ENCODE results near the gene RBM15.
A peak's percentile ranks its signal among the peaks of the same experiment; 100 is the strongest.

RBM15 gene, protein sequence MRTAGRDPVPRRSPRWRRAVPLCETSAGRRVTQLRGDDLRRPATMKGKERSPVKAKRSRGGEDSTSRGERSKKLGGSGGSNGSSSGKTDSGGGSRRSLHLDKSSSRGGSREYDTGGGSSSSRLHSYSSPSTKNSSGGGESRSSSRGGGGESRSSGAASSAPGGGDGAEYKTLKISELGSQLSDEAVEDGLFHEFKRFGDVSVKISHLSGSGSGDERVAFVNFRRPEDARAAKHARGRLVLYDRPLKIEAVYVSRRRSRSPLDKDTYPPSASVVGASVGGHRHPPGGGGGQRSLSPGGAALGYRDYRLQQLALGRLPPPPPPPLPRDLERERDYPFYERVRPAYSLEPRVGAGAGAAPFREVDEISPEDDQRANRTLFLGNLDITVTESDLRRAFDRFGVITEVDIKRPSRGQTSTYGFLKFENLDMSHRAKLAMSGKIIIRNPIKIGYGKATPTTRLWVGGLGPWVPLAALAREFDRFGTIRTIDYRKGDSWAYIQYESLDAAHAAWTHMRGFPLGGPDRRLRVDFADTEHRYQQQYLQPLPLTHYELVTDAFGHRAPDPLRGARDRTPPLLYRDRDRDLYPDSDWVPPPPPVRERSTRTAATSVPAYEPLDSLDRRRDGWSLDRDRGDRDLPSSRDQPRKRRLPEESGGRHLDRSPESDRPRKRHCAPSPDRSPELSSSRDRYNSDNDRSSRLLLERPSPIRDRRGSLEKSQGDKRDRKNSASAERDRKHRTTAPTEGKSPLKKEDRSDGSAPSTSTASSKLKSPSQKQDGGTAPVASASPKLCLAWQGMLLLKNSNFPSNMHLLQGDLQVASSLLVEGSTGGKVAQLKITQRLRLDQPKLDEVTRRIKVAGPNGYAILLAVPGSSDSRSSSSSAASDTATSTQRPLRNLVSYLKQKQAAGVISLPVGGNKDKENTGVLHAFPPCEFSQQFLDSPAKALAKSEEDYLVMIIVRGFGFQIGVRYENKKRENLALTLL

DNA sequence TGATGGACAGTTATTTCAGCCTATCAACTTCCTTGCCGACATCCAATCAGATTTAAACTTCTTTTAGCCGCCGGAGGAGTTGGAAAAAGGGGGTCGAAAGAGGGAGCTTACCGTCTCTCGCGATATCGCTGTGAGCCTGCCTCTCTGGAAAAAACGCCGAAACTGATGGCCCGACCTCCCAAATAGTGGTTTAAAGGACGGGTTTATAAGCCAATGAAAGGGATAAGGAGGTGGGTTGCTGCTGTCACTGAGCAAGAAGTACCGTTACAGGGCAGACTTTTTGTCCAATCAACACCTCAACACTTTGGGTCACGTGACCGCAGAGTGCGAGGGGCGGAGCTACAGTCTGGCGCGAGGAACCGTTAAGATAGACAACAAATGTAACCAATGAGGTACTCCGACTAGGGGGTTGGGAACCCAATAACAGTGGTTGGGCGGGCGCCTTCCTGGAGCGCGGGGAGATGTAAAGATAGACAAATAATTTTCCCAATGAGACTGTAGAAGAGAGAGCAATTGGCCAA is at the start of gene RBM15:
TSS of gene RBM15 (plus strand) at position 492 of the 521 bp plus-strand sequence. CDS start at position 521, 29 bp downstream.
- peak within 1 kb of the TSS; percentile 98 for H3K4me3 ChIP-seq (ENCODE audit: low read length)
- no peak for TF ChIP-seq ZNF274 (IDR thresholded peaks at IDR 0.05; ENCODE audit: low read depth, low read length)

DNA sequence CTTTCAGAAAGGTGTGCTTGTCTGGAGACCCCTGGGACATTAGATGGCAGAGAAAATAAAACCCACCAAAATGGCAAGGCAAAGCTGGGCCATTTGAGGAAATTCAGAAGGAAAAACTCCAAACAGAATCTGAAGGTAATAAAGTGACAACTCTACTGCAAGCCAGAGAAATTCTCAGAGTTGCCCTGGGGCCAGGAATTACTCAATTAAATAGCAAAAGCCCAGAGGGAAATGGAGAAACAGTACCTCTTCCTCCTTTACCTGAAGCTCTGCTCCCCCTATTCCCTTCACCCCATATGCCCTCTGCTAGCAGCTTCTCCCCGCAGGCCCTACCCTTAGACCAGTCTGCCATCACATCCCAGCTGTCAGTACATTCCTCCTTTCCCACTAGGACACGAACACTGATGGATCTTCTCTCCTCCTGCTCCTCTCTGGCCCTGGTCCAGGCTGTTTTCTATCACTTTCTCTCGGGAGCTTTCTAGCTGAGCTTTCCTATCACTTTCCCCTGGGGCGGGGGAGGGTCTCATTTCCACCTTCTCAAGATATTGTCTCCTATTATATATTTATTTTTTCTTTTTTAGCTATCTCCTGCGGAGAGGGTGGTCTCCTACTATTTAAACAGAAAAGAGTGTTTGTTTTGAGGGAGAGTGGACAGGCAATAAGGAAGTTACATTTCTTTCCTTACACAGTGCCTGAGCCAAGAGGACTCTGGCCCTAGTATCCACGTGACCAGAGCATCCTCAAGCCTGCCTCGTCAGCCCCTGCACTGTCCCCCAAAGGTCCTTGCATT is 47.7 kb upstream of the RBM15 start:
- no peak for TF ChIP-seq ZNF274 (IDR thresholded peaks at IDR 0.05; ENCODE audit: low read depth, low read length)
- H3K4me3 ChIP-seq (ENCODE audit: low read length), result no peak overlapping the region

DNA sequence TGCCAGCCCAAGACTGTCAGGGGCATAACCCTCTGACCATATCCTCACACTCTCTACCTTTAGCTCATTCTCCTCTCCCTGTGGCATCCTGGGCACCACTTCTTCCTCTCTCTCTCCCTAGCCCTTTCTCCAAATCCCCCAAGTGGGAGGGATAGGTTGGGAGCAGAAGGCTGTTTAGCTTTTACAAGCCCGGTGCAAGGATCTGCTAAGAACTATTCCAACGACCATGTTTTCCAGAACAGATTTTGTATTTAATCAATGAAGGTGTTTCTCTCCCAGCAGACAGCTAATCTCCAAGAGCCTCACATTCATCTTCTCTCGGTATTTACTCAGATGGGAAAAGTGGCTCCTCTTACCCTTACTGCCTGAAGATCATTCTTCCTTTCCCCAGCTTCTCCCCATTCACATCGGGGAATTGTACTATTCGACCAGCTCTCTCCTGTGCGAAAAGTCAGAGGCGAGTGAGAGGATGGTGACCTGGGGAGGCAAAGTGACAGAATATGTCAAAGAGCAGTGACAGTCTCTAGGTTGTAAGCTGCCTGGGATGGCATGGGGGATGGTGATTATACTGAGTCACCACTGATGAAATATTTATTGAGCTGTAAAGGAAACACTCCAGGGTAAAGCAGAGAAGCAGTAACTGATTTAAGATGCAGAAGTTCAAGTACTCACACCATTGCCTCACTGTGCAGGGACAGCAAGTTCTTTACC is 47.0 kb upstream of the RBM15 start:
- H3K4me3 ChIP-seq (ENCODE audit: low read length), result no peak overlapping the region
- TF ChIP-seq ZNF274 (IDR thresholded peaks at IDR 0.05; ENCODE audit: low read depth, low read length), result no peak

DNA sequence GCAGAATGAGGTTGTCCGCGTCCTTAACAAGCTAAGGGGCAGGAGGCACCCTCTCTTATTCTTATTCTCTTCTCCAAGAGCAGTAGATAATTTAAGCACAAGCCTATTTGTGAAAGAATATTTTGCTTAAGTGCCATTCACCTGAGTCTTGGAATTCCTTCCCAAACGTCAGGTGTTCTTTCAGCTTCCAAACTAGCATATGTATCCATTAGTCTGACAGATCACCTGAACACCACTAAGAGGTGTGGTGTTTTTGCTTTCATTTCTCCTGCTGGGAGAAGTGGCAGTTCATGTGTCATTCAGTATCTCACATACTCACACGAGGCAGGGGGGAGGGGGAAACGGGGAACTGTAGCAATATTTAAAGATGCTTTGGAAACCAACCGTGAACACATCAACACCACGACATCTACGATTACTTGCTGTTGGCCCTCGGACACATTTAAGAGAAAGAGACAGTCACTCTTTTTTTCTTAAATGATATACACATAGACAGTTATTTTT is 45.5 kb upstream of the RBM15 start:
- TF ChIP-seq ZNF274 (IDR thresholded peaks at IDR 0.05; ENCODE audit: low read depth, low read length), result no peak

DNA sequence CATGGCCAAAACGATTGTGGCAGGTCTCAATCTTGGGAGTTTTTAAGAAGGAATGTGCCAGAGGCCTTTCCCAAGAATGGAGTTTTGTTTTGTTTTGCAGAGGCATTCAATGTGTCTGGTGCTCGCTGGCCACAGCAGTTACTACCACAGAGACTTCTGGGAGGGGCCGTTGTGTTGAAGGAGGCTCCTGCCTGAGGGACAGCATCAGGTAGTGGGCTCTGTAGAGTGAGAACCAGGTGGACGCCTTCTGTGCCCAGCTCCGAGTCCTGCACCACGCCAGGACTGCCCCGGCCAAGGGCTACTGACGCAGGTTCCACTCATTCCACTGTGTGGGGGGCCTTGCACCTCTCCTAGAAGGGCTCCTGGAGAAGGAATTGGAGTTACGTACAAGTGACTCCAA is 44.9 kb upstream of the RBM15 start:
- no peak for TF ChIP-seq ZNF274 (IDR thresholded peaks at IDR 0.05; ENCODE audit: low read depth, low read length)
- H3K4me3 ChIP-seq (ENCODE audit: low read length), result no peak overlapping the region

More for the DNA sequence above, 45.5 kb upstream of the RBM15 start:
- no peak overlapping the region for H3K4me3 ChIP-seq (ENCODE audit: low read length)

DNA sequence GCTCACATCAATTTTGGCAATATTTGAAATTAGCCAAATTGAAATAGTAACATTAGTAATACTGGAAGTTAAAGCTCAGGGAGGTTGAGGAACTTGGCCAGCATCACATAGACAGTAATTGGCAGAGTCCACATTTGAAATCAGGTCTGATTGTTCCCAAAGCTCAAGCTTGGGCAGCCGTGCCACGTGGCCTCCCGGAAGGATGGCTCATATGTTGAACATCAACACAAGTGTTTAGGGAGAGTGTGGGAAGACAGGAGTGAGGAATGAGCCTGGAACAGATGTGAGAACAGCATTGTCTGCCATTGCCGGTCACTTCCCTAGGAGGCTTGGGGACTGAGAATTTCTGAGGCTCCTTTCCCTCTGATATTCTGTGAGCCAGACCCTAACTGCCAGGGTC is 40.2 kb upstream of the RBM15 start:
- no peak overlapping the region for H3K4me3 ChIP-seq (ENCODE audit: low read length)
- no peak for TF ChIP-seq ZNF274 (IDR thresholded peaks at IDR 0.05; ENCODE audit: low read depth, low read length)

DNA sequence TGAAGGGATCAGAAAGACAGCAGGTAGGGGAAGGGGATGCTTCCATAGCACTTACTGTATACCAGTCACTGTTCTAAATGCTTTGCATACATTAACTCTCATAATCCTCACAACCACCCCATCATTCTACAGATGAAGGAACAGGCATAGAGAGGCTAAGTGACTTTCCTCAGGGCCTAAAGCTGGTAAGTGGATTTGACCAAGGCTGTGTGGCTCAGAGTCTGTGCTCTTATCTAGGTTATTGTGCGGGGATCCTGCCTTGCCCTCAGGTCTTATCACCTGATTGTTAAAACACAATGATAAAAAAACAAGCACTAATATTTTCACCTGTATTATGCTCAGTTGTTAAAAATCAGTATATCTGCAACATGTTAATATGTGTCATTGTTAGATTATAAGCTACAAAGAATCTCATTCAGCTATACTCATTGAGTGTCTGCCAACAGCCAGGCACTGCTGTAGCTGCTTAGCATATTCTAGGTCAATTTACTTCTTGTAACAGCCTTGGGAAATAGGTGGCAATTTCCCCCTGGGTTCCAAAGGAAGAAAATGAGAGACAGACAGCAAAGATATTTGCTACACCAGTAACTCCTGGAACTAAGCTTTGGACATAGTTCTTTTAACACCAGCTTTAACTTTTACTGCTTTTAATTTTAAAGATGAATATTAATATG is 38.6 kb upstream of the RBM15 start:
- no peak overlapping the region for H3K4me3 ChIP-seq (ENCODE audit: low read length)
- TF ChIP-seq ZNF274 (IDR thresholded peaks at IDR 0.05; ENCODE audit: low read depth, low read length), result no peak

DNA sequence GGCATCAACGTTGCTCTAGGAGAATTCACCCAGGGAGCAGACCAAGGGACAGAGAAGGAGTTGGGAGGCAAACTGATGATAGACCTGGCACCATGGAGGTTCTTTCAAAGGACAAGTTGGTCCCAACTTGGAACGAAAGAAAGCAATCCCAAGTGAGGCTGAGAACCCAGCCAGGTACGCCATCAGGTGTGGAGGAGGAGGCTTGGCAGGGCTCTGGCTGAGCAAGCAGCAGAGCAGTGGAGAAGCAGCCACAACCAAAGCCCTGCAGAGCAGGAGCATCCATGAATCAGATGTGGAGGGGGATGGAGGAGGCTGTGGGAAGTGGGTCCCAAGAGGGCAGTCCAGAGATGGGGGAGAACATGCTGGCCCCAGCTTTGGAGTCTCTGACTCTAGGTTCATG is 36.3 kb upstream of the RBM15 start:
- TF ChIP-seq ZNF274 (IDR thresholded peaks at IDR 0.05; ENCODE audit: low read depth, low read length), result no peak
- no peak overlapping the region for H3K4me3 ChIP-seq (ENCODE audit: low read length)

DNA sequence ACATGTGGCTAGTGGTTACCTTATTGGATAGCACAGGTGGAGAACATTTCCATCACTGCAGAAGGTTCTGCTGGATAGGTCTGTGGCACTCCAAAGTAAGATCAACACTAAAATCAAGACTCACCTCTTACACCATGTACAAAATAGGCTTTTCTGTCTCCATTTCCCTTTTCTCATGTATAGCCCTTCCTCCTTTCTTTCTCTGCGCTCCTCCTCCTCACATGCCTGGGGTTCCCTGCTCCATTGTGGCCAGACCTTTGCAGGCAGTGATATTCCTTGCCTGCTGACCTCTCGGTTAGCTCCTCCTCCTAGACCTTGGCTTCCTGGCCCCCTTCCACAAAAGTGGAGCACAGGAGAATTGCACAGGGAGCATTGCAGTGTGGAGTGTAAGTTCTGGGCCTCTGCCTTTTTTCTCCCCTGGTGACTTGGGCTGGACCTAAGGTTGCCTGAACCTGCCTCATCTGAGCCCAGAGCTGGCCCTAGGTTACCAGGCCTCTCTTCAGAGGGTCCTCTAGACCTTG is 33.2 kb upstream of the RBM15 start:
- no peak for TF ChIP-seq ZNF274 (IDR thresholded peaks at IDR 0.05; ENCODE audit: low read depth, low read length)
- H3K4me3 ChIP-seq (ENCODE audit: low read length), result no peak overlapping the region

DNA sequence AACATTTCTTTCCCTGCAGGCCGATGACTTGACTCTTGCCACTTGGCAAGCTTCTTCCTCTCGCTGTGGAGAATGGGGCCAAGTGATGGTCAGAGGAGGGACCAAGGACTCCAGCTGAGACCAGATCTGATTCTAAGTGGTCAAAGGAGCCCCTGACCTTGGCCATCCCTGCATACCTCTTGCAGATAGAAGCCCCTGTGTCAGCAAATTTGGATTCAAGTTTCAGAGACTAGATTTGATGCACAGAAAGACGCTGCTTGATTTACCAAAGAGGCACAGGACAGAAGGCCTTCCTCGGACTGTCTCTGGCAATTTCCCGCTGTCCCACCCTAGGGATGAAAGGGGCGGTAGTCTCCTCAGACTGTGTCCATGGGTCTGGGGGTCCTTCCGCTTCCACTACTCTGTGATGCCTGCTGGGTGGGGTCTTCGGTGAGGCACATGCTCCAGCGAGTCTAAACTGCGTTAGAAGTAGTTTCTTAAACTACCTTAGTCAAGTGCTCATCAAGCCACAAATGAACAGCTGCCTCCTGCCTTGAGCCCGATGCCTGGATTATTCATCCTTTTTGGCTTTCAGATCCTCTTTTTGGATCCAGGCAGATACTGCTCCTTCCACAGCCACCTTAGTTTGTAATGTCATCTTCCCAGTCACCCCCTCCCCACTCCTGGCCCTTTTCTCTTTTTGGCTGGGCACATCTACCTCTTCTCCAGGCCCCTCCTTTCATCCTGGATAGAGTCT is 31.8 kb upstream of the RBM15 start:
- TF ChIP-seq ZNF274 (IDR thresholded peaks at IDR 0.05; ENCODE audit: low read depth, low read length), result no peak
- H3K4me3 ChIP-seq (ENCODE audit: low read length), result no peak overlapping the region

DNA sequence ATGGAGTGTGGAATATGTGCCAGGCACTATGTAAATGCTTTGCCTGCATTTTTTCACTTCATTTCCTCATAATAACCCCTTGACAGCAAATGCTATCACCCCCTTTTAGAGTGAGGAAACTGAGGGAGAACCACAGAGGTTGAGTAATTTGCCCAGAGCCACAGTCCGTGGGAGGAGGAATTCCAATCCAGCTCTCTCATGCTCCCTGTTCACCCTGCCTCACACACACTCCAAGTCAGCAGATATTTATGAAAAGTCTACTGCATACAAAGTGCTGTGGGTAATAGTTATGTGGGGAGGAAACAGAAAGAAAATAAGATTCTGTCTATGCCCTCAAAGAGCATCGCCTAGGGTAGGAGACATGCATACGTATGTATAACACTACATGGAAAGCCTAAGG is 30.9 kb upstream of the RBM15 start:
- no peak for TF ChIP-seq ZNF274 (IDR thresholded peaks at IDR 0.05; ENCODE audit: low read depth, low read length)
- H3K4me3 ChIP-seq (ENCODE audit: low read length), result no peak overlapping the region

DNA sequence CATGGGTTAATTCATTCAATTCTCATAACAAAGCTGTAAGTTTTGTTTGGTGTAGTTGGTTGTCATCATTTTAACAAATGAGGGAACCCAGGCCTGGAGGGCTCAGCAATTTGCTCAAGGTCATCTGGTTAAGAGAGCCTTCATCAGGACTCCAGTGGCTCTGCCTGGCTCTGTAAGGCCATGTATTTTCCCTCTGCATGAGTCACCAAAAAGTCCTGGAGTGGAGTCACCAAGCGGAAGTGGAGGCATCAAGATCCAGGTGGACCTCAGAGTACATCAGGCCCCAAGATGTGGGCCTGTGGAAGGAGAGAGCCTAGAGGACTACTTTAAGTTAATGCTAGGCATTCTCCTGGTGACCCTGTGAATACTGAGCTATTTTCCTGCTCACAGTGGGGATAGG is 30.0 kb upstream of the RBM15 start:
- H3K4me3 ChIP-seq (ENCODE audit: low read length), result no peak overlapping the region
- TF ChIP-seq ZNF274 (IDR thresholded peaks at IDR 0.05; ENCODE audit: low read depth, low read length), result no peak
